Ascending aorta (tissue), 2 donors: ENCODE results near the gene TREM2. TPM values are rescaled to one million over a fixed set of nuclear protein-coding genes. Genes with fewer than 3 reads are reported as not detected.

Experiments used
- DNase-seq, 2 donors: peaks; one replicate each; pipeline ENCODE4 v3.0.0-alpha.2; 2019; ENCODE audit warnings: low spot score in 2 of 2
- H3K27ac ChIP-seq, 2 donors: fragments of 200-600 bp; sonication (generic); one replicate each; pipeline ENCODE4 v1.5.1; 2016 to 2017; ENCODE audit warnings: mild to moderate bottlenecking in 1 of 2
- H3K27me3 ChIP-seq: fragments of 200-600 bp; sonication (generic); one replicate; pipeline ENCODE4 v1.5.1; 2017
- H3K36me3 ChIP-seq, 2 donors: fragments of 200-600 bp; sonication (generic); one replicate each; pipeline ENCODE4 v1.5.1; 2016
- H3K4me1 ChIP-seq, 2 donors: fragments of 200-600 bp; sonication (generic); one replicate each; pipeline ENCODE4 v1.5.1; 2016 to 2017; ENCODE audit warnings: mild to moderate bottlenecking in 1 of 2
- H3K4me3 ChIP-seq, 2 donors: fragments of 200-600 bp; sonication (generic); one replicate each; pipeline ENCODE4 v1.5.1; 2016 to 2017; ENCODE audit warnings: mild to moderate bottlenecking in 1 of 2
- H3K9me3 ChIP-seq, 2 donors: fragments of 200-600 bp; sonication (generic); one replicate each; pipeline ENCODE4 v1.5.1; 2016
- CTCF ChIP-seq, 3 experiments: fragments of 200-600 bp in 2 of 3; fragments of 450-650 bp in 1 of 3; sonication (generic) in 2 of 3; IDR thresholded peaks; one replicate each; pipeline ENCODE4 v1.5.1; 2016 to 2019; ENCODE audit warnings: antibody characterized with exemption in 3 of 3, mild to moderate bottlenecking in 1 of 3, moderate library complexity in 1 of 3
- intact Hi-C: fragments of 100-400 bp; cut with DNase I; formaldehyde crosslinking; loops from one replicate; pipeline ENCODE4 v1.15.1; 2023
- total RNA-seq: library from RNA; depleted of rRNA; stranded (reverse); fragments of >200 nt; gene quantifications from one replicate; pipeline ENCODE4 v1.1.0, GENCODE V29; 2016

Gene TREM2
- total RNA-seq, 1 donor from 2014 or later: 0.43 TPM

GRCh38 chr6:41111017-41111416 lies 51.9 kb downstream of the TREM2 start:
- no peak overlapping the region for H3K27ac ChIP-seq
- H3K4me3 ChIP-seq: no peak overlapping the region
- TF ChIP-seq CTCF (IDR thresholded peaks at IDR 0.05): no peak
- no peaks in the 10 kb centered on the region for H3K4me1 ChIP-seq
- H3K36me3 ChIP-seq: peaks cover 0 to 3% of the 10 kb centered on the region in 2 donors
- H3K27me3 ChIP-seq: no peaks in the 10 kb centered on the region
- no peak for DNase-seq
- H3K9me3 ChIP-seq: no peaks in the 10 kb centered on the region
- intact Hi-C loops: no loop called here

Other genes with a start within 250 kb of the TREM2 start
- gene UNC5CL, start 123.9 kb downstream of the TREM2 start, total RNA-seq: 0.53 TPM
- gene TSPO2, start 120.6 kb downstream of the TREM2 start, total RNA-seq: not detected
- gene APOBEC2, start 109.9 kb downstream of the TREM2 start, total RNA-seq: not detected
- not detected for gene OARD1, start 90.8 kb downstream of the TREM2 start, total RNA-seq
- gene NFYA, start 90.1 kb downstream of the TREM2 start, total RNA-seq: 10.4 TPM
- not detected for gene TREML1, start 8.8 kb downstream of the TREM2 start, total RNA-seq
- gene TREML2, start 38.0 kb upstream of the TREM2 start, total RNA-seq: not detected
- not detected for gene TREML4, start 65.2 kb upstream of the TREM2 start, total RNA-seq
- not detected for gene TREM1, start 123.6 kb upstream of the TREM2 start, total RNA-seq
- gene NCR2, start 172.5 kb upstream of the TREM2 start, total RNA-seq: not detected